Uterus (tissue), 4 donors: Measurements from ENCODE around the gene NKX1-1. TPM values are rescaled to one million over a fixed set of nuclear protein-coding genes. Genes with fewer than 3 reads are reported as not detected.
A peak's percentile ranks its signal among the peaks of the same experiment; 100 is the strongest.

ENCODE experiments used
- DNase-seq, 2 donors: peaks; one replicate each; pipeline ENCODE4 v3.0.0-alpha.2; 2019 to 2020
- H3K27ac ChIP-seq, 2 donors: fragments of 200-600 bp; sonication (generic); 1 replicate in 1 of 2; 2 replicates in 1 of 2; pipeline ENCODE4 v1.5.1; 2016 to 2018
- H3K27me3 ChIP-seq, 2 donors: fragments of 200-600 bp; sonication (generic); one replicate each; pipeline ENCODE4 v1.5.1; 2018 to 2019; ENCODE audit warnings: control low read depth in 1 of 2
- H3K36me3 ChIP-seq, 2 donors: fragments of 200-600 bp; sonication (generic); one replicate each; pipeline ENCODE4 v1.5.1; 2019; ENCODE audit warnings: control low read depth in 1 of 2
- H3K4me1 ChIP-seq, 2 donors: fragments of 200-600 bp; sonication (generic); one replicate each; pipeline ENCODE4 v1.5.1; 2018 to 2019; ENCODE audit warnings: control low read depth in 1 of 2
- H3K4me3 ChIP-seq, 2 donors: fragments of 200-600 bp; sonication (generic); 1 replicate in 1 of 2; 2 replicates in 1 of 2; pipeline ENCODE4 v1.5.1; 2018 to 2019; ENCODE audit warnings: mild to moderate bottlenecking in 1 of 2
- H3K9me3 ChIP-seq, 2 donors: fragments of 200-600 bp; sonication (generic); one replicate each; pipeline ENCODE4 v1.5.1; 2019; ENCODE audit warnings: control low read depth in 1 of 2
- CTCF ChIP-seq, 4 experiments: fragments of 200-600 bp in 2 of 4; fragments of 450-650 bp in 2 of 4; sonication (generic) in 2 of 4; IDR thresholded peaks; one replicate each; pipeline ENCODE4 v1.5.1; 2016 to 2019; ENCODE audit warnings: antibody characterized with exemption in 4 of 4, mild to moderate bottlenecking in 2 of 4, moderate library complexity in 1 of 4
- POLR2A ChIP-seq, 2 donors: fragments of 450-650 bp; IDR thresholded peaks; one replicate each; pipeline ENCODE4 v1.6.1; 2016; ENCODE audit warnings: antibody characterized with exemption in 2 of 2, mild to moderate bottlenecking in 1 of 2, moderate library complexity in 1 of 2
- intact Hi-C: fragments of 100-400 bp; cut with DNase I; formaldehyde crosslinking; loops from one replicate; pipeline ENCODE4 v1.15.1; 2023; ENCODE audit warnings: low total_unique reads
- total RNA-seq, 4 donors: library from RNA; depleted of rRNA in 3 of 4; stranded (reverse); fragments of >200 nt in 3 of 4; gene quantifications; one replicate each; pipeline versions ENCODE4 v1.1.0 to v1.2.4, GENCODE V29; 2014 to 2023
- donor health status: DM: yes; HTN: yes; CAD: no.

Gene NKX1-1
- total RNA-seq, 4 donors from 2014 or later, result not detected

- Histone ChIP-seq H3K4me1 (no peaks in the 10 kb centered on the region), H3K9me3 (no peaks in the 10 kb centered on the region), H3K4me3 (no peak overlapping the region), H3K27ac (no peak overlapping the region), H3K36me3 (no peaks in the 10 kb centered on the region), H3K27me3 (no peaks in the 10 kb centered on the region)
- DNase-seq, result peak in 1 of 2 donors; percentile 8
- TF ChIP-seq CTCF (IDR thresholded peaks at IDR 0.05) (no peak), POLR2A (IDR thresholded peaks at IDR 0.05) (no peak)
- intact Hi-C loops, result no loop called here
Observed at GRCh38 chr4:1449833-1450741, 43.8 kb upstream of the NKX1-1 start.

GRCh38 chr4:1449475-1449832, 43.2 kb upstream of the NKX1-1 start:
- H3K36me3 ChIP-seq, result no peaks in the 10 kb centered on the region
- H3K27me3 ChIP-seq, result no peaks in the 10 kb centered on the region
- H3K9me3 ChIP-seq, result no peaks in the 10 kb centered on the region
- DNase-seq, result peak in 1 of 2 donors; percentile 4
- H3K4me3 ChIP-seq, result no peak overlapping the region
- H3K27ac ChIP-seq, result no peak overlapping the region
- intact Hi-C loops, result no loop called here
- TF ChIP-seq POLR2A (IDR thresholded peaks at IDR 0.05) (no peak), CTCF (IDR thresholded peaks at IDR 0.05) (no peak)
- H3K4me1 ChIP-seq, result no peaks in the 10 kb centered on the region

DNA sequence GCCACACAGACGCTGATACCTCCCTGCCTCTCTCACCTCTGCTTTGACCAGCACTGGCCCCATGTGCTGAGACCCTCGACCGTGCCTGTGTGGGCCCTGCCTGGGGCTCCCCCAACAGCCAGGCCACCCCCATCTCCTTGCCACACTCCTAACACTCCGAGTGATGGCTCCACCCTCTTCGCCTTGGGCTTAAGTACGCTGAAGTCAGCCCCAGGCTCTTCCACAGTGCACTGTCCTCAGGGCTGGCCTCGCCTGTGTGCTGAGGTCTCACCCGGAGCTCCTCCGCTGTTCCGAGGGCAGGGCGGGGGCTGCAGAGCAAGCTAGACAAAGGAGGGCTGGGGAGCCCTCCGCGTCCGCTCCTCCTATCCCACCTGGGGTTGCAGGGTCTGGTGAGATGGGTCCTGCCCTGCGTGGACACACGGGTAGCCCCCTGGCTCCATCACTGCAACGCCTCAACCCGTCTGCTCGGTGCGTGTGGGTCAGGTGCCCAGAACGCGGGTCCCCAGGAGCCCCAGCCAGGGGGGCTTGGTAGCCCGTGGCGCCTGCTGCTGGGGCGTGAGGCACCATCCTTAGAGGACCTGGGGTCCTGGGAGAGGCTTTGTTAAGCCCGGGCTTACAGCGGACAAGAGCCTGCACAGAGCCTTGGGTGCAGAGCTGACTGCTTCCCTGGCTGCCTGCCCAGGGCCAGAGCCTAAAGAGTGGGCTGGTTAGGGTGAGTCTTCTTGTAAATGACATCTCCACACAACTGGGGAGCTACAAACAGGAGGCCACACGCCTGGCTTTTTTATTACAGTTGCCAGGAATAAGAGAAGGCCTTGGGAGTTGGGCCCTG, 42.6 kb upstream of the NKX1-1 start:
- intact Hi-C loops, result no loop called here
- no peaks in the 10 kb centered on the region for H3K4me1 ChIP-seq
- H3K4me3 ChIP-seq, result no peak overlapping the region
- no peaks in the 10 kb centered on the region for H3K27me3 ChIP-seq
- no peaks in the 10 kb centered on the region for H3K36me3 ChIP-seq
- DNase-seq, result peak in 1 of 2 donors; percentile 6
- TF ChIP-seq POLR2A (IDR thresholded peaks at IDR 0.05) (no peak), CTCF (IDR thresholded peaks at IDR 0.05) (no peak)
- no peak overlapping the region for H3K27ac ChIP-seq
- H3K9me3 ChIP-seq, result no peaks in the 10 kb centered on the region

DNA sequence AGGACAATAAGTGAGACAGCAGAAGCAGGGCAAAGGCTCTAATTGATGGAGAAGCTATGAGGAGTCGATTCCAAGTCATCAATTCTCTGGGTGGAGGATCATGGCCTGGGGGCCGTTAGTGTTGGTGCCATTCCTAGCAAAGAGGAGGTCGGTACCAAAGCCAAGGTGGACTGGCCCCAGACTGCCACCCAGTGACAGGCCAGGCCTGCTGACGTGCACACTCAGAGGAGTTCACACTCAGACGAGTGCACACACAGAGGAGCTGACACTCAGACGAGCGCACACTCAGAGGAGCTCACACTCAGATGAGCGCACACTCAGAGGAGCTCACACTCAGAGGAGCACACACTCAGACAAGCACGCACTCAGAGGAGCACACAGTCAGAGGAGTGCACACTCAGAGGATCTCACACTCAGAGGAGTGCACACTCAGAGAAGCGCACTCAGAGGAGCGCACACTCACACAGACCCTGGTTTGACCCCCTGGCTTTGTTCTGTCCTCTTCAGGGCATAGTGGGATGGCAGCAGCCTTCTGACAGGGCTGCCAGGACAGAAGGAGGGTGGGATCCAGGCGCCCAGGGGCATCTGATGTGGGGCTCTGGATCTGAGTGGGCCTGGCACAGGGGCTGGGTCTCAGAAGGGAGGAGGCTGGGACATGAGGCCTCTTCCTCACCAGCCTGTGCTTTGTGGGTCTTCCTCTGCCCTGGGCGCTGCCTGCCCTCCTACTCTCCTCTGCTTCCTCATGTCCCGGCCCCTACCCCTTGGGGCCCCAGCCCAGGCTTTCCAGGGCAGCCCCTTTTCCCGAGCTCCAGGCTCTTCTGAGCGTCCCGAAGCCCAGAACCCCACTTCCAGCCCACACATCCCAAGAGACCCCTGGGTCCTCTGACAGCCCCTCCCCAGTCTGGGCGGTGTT, 41.7 kb upstream of the NKX1-1 start:
- Histone ChIP-seq H3K9me3 (no peaks in the 10 kb centered on the region), H3K4me3 (no peak overlapping the region), H3K27ac (no peak overlapping the region), H3K4me1 (no peaks in the 10 kb centered on the region), H3K36me3 (no peaks in the 10 kb centered on the region), H3K27me3 (no peaks in the 10 kb centered on the region)
- DNase-seq, result peak in 1 of 2 donors; percentile 7
- intact Hi-C loops, result no loop called here
- TF ChIP-seq CTCF (IDR thresholded peaks at IDR 0.05), result no peak
